ENCODE results near the gene FGF1.
"Not testable (repeated sequence)": the region's sequence is repeated elsewhere in the genome, so short reads cannot be mapped to it uniquely, and the experiment has no call there.

Gene FGF1

DNA sequence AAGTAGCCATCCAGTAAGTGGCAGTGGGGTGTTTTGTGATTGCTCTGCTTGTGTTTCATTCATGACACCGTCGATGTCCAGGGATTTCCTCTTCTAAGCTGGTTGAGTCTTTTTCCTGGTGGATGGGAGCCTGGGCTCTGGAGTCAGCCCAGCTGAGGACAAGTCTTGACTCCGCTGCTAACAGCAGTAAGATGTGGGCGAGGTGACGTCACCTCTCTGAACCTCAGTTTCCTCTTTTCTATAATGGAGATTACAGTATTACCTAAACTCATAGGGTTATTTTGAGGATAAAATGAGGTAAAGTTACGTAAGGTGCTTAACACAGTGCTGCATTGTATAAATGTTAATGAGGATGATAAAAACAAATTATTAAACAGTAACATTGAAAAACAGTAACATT, 21.3 kb downstream of the FGF1 start:
- DNase-seq: no peak

- no peak for DNase-seq
These were observed 21.8 kb downstream of the FGF1 start for GRCh38 chr5:142664067-142664466.

DNA sequence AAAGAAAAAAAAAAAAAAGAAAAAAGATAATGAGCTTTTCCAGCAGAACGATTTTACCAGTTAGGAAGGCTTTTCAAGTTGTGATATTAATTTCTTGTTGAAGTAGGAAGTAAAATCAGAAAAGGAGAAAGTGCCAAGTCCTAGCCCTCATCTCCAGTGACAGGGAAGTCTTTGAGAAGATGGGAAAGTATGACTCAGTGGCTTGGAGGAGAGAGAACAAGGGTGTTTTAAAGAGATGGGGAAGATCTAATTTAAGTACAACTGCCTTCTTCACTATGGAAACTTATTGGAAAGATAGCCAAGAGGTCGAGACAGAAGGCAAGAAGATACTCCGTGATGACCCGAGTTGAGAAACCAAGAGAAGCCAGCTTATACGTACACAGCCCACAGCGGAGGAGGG, 22.6 kb downstream of the FGF1 start:
- no peak for DNase-seq

DNA sequence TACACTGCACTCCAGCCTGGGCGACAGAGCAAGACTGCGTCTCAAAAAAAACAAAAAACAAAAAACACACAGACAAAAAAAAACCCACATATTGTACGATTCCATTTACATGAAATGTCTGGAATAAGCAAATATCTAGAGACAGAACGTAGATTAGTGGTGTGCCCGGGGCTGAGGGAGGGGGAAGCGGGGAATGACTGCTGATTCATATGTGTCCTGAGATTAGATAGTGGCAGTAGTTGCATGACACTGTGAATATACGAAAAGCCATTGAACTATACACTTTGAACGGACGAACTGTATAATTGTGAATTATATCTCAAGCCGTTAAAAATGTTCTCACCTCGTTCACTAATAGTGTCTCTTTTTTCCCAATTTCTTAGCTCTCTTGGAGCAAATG, 23.9 kb downstream of the FGF1 start:
- DNase-seq: no peak

GRCh38 chr5:142661143-142661542, 24.7 kb downstream of the FGF1 start:
- no peak for DNase-seq

DNA sequence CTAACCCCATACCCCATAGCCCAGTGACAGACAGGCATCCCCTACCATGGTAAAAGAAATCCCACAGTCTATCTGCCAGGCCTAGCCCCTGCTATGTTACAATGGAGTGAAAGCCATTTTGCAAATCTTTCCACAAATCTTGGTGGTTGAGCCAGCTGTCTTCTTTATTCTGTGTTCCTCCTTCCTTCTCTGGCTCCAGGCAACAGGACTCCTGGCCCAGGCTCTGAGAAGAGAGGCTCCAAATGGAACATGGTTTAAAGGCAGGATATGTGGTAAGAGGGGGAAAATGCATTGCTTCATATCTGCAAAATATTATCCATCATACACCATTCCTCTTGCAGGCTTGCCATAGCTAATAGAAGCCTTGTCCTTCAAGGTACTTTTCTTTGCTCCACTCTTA, 25.2 kb downstream of the FGF1 start:
- DNase-seq: no peak

- DNase-seq: no peak
These were observed 25.7 kb downstream of the FGF1 start for GRCh38 chr5:142660196-142660595.

- DNase-seq: no peak
These were observed 26.5 kb downstream of the FGF1 start for GRCh38 chr5:142659405-142659804.

- DNase-seq: no peak
These were observed 27.6 kb downstream of the FGF1 start for GRCh38 chr5:142658278-142658677.

GRCh38 chr5:142657446-142657845, 28.4 kb downstream of the FGF1 start:
- no peak for DNase-seq

DNA sequence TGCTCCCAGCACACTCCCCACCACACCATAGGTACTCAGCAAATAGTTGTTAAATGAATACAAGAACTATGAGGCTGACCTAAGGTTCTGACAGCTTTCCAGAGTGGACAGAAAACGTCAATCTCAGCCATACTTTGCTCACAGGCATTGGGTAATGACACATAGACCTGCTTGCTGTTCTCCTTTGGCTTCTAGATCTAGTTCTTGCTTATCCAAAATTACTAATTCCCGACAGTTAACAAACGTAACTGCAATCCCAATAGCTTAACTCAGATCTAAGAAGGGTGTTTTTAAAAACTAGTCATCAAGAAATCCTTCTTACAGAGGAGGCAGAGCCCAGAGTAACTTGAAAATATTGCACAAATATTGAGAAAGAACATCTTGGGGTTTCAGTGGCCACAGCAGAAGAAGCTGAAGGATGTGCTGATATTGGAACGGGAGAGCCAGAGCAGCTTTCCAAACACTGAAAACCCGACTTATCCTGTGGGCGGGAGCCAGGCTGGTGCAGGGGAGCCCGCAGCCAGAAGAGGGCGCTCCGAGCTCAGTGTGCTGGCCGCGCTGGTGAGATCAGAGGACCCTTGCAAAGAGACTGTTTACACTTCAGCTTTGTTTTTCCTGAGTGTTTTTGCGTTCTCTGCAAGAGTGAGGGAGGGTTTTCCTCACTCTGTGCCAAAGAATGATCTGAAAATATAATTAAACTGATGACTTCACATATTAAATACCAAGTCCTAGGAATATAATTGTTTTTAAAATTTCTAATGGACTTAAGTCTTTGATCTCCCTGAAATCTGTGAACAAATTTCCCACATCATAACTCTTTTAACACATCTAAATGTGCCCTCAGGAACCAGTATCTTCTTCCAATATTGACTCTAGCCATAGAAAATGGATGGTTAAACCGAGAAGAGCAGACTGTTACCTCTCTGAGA, 30.3 kb downstream of the FGF1 start:
- DNase-seq: peak; percentile 60

DNA sequence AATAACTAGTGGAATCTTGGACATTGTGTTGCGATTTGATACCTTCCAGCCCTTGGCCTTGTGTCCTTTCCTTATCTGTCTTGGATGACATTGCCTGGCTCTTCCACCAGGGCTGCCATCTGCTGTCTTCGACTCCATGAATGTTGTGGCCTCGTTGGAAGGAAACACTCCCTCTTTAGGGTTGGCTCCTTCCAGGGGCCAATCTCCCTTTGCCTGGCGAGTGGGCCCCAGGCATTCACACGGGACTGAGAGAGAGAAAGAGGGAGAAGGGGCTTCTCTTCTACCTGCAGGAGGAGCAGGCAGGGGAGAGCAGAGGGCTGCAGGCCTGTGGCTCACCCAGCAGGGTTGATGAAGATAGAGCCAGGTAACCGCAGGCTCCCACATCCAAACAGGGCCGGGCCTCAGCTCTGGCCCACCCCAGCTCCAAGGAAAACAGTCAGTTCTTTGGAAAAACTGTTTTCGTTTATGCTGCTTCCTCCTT, 31.3 kb downstream of the FGF1 start:
- DNase-seq: no peak

DNA sequence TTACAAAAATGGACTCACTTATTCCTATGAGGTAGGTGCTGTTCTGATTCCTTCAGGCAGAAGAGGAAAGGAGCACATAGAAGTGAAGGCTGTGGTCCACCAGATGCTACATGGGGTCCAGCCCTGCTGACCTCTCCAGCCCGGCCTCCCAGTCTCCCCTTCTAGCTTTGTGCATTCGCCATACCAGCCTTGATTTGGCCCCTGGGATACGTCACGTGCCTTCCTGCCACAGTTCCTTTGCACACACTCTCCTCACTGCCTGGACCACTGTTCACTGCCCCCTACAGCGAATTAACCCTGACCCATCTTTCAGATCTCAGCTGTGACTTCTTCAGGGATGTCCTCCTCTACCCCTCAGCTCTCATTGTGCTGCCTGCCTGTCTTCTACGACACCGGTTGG, 32.6 kb downstream of the FGF1 start:
- DNase-seq: no peak

GRCh38 chr5:142652563-142652962, 33.3 kb downstream of the FGF1 start:
- no peak for DNase-seq

GRCh38 chr5:142650881-142651280, 35.0 kb downstream of the FGF1 start:
- no peak for DNase-seq

- no peak for DNase-seq
These were observed 35.8 kb downstream of the FGF1 start for GRCh38 chr5:142650060-142650459.

DNA sequence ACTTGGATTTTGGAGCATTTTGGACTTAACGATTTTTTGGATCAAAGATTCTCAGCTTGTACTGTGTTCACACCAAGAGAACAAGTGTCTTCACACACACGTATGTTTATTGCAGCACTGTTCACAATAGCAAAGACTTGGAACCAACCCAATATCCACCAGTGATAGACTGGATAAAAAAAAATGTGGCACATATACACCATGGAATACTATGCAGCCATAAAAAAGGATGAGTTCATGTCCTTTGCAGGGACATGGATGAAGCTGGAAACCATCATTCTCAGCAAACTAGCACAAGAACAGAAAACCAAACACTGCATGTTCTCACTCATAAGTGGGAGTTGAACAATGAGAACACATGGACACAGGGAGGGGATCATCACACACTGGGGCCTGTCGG, 37.8 kb downstream of the FGF1 start:
- not testable (repeated sequence) for DNase-seq

GRCh38 chr5:142645456-142645855, 40.4 kb downstream of the FGF1 start:
- DNase-seq: no peak

GRCh38 chr5:142644640-142645361, 41.1 kb downstream of the FGF1 start:
- DNase-seq: no peak

DNA sequence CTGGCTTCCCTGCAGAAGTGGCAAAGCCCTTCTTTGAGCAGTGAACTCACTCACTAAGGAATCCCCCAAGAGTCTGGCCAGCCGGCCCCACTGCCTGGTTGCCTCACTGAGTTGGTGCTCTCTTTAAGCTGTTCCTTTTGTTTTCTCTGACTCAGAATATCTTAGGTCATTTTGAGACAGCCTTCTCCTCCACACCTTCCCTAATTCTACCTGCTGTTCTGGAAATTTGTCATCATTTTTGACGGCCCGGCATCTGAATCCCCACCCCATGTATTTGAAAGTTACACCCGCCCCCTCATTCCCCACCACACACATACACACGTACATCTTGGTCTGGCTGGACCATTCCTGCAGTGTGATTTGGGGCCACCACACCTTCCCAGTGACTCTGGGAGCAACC, 41.8 kb downstream of the FGF1 start:
- DNase-seq: no peak

GRCh38 chr5:142643634-142644033, 42.3 kb downstream of the FGF1 start:
- no peak for DNase-seq

GRCh38 chr5:142642427-142642826, 43.5 kb downstream of the FGF1 start:
- no peak for DNase-seq

GRCh38 chr5:142641711-142642110, 44.2 kb downstream of the FGF1 start:
- no peak for DNase-seq

Measured in NCI-H1694 treated with DMSO at 0.1 percent for 48 hours (cell line).